HCT116 (cell line): ENCODE data around the gene ADCYAP1.

Experiments used
- CEBPB ChIP-seq: IDR thresholded peaks from 2 replicates; pipeline ENCODE4 v1.6.1; 2012; ENCODE audit warnings: low read depth
- ELF1 ChIP-seq: IDR thresholded peaks from 2 replicates; pipeline ENCODE4 v1.6.1; 2012; ENCODE audit warnings: low read depth, borderline replicate concordance
- EZH2phosphoT487 ChIP-seq: fragments of 200-600 bp; IDR thresholded peaks from 2 replicates; pipeline ENCODE4 v1.6.1; 2018; ENCODE audit warnings: antibody characterized with exemption, borderline replicate concordance
- POLR2A ChIP-seq: IDR thresholded peaks from 2 replicates; pipeline ENCODE4 v1.7.0; 2011; ENCODE audit warnings: borderline replicate concordance; ENCODE audit not compliant: insufficient read depth, insufficient read length; ENCODE audit errors: extremely low read depth
- POLR2AphosphoS5 ChIP-seq: IDR thresholded peaks from 2 replicates; pipeline ENCODE4 v1.6.1; 2011; ENCODE audit warnings: mild to moderate bottlenecking, low read depth, low read length, moderate library complexity
- RAD21 ChIP-seq: IDR thresholded peaks from 2 replicates; pipeline ENCODE4 v1.6.1; 2012; ENCODE audit warnings: low read depth, mild to moderate bottlenecking
- SIN3A ChIP-seq: IDR thresholded peaks from 2 replicates; pipeline ENCODE4 v1.6.1; 2012; ENCODE audit warnings: low read depth
- SP1 ChIP-seq: IDR thresholded peaks from 2 replicates; pipeline ENCODE4 v1.6.1; 2012; ENCODE audit warnings: low read depth
- SRF ChIP-seq: IDR thresholded peaks from 2 replicates; pipeline ENCODE4 v1.6.1; 2012; ENCODE audit warnings: low read depth
- TCF7L2 ChIP-seq: IDR thresholded peaks from 2 replicates; pipeline ENCODE4 v1.7.0; 2011; ENCODE audit warnings: borderline replicate concordance, inconsistent platforms; ENCODE audit not compliant: insufficient read depth, insufficient read length; ENCODE audit errors: extremely low read depth
- YY1 ChIP-seq: IDR thresholded peaks from 2 replicates; pipeline ENCODE4 v1.6.1; 2011; ENCODE audit warnings: low read length, low read depth, moderate library complexity, mild to moderate bottlenecking; ENCODE audit not compliant: insufficient replicate concordance; ENCODE audit errors: extremely low read depth
- TF ChIP-seq, protein P1 (sequence below), 3 experiments: fragments of 200-600 bp in 1 of 3; sonication (generic) in 1 of 3; IDR thresholded peaks in 2 of 3; conservative IDR thresholded peaks in 1 of 3; 2 replicates each; pipeline ENCODE4 v1.5.1; 2012 to 2017; ENCODE audit warnings: low read depth in 2 of 3, low read length in 2 of 3, antibody characterized with exemption in 1 of 3, borderline replicate concordance in 1 of 3, control low read depth in 1 of 3, mild to moderate bottlenecking in 1 of 3, mixed read lengths in 1 of 3, mixed run types in 1 of 3, moderate library complexity in 1 of 3; ENCODE audit not compliant: insufficient read depth in 1 of 3
- TF ChIP-seq, protein P2 (sequence below): IDR thresholded peaks from 2 replicates; pipeline ENCODE4 v1.6.1; 2012
- TF ChIP-seq, protein P3 (sequence below): IDR thresholded peaks from 2 replicates; pipeline ENCODE4 v1.6.1; 2011; ENCODE audit warnings: mild to moderate bottlenecking, low read length, moderate library complexity; ENCODE audit not compliant: insufficient replicate concordance; ENCODE audit errors: extremely low read depth

DNA sequence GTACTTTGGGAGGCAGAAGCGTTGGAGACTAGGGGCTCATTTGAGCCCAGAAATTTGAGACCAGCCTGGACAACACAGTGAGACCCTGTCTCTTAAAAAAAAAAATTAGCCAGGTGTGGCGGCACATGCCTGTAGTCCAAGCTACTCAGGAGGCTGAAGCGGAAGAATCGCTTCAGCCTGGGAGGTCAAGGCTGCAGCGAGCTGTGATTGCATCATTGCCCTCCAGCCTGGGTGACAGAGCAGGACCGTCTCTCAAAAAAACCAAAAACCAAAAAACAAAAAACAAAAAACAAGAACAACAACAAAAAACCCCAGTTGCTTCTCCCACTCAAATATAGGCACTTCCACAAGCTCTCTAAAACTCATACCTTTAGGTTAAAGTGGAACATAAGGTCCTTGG, 27.4 kb upstream of the ADCYAP1 start:
- TF ChIP-seq POLR2A: no peak
- TF ChIP-seq, protein P1, sequence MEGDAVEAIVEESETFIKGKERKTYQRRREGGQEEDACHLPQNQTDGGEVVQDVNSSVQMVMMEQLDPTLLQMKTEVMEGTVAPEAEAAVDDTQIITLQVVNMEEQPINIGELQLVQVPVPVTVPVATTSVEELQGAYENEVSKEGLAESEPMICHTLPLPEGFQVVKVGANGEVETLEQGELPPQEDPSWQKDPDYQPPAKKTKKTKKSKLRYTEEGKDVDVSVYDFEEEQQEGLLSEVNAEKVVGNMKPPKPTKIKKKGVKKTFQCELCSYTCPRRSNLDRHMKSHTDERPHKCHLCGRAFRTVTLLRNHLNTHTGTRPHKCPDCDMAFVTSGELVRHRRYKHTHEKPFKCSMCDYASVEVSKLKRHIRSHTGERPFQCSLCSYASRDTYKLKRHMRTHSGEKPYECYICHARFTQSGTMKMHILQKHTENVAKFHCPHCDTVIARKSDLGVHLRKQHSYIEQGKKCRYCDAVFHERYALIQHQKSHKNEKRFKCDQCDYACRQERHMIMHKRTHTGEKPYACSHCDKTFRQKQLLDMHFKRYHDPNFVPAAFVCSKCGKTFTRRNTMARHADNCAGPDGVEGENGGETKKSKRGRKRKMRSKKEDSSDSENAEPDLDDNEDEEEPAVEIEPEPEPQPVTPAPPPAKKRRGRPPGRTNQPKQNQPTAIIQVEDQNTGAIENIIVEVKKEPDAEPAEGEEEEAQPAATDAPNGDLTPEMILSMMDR (IDR thresholded peaks at IDR 0.05 in 2 of 3, conservative IDR thresholded peaks at IDR 0.05 in 1 of 3; ENCODE audit: borderline replicate concordance in 1 of 3, insufficient read depth in 1 of 3, low read depth in 2 of 3, low read length in 2 of 3): no peak
- TF ChIP-seq, protein P2, sequence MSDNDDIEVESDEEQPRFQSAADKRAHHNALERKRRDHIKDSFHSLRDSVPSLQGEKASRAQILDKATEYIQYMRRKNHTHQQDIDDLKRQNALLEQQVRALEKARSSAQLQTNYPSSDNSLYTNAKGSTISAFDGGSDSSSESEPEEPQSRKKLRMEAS: no peak
- TF ChIP-seq POLR2AphosphoS5: no peak
- TF ChIP-seq EZH2phosphoT487: no peak
- no peak for TF ChIP-seq RAD21
- no peak for TF ChIP-seq SIN3A
- TF ChIP-seq ELF1: no peak
- TF ChIP-seq, protein P3, sequence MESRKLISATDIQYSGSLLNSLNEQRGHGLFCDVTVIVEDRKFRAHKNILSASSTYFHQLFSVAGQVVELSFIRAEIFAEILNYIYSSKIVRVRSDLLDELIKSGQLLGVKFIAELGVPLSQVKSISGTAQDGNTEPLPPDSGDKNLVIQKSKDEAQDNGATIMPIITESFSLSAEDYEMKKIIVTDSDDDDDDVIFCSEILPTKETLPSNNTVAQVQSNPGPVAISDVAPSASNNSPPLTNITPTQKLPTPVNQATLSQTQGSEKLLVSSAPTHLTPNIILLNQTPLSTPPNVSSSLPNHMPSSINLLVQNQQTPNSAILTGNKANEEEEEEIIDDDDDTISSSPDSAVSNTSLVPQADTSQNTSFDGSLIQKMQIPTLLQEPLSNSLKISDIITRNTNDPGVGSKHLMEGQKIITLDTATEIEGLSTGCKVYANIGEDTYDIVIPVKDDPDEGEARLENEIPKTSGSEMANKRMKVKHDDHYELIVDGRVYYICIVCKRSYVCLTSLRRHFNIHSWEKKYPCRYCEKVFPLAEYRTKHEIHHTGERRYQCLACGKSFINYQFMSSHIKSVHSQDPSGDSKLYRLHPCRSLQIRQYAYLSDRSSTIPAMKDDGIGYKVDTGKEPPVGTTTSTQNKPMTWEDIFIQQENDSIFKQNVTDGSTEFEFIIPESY: no peak
- TF ChIP-seq CEBPB: no peak
- TF ChIP-seq SRF: no peak
- TF ChIP-seq TCF7L2: no peak
- TF ChIP-seq YY1: no peak
- no peak for TF ChIP-seq SP1
